ENCODE measurements around the gene CUX1.

CUX1 gene

DNA sequence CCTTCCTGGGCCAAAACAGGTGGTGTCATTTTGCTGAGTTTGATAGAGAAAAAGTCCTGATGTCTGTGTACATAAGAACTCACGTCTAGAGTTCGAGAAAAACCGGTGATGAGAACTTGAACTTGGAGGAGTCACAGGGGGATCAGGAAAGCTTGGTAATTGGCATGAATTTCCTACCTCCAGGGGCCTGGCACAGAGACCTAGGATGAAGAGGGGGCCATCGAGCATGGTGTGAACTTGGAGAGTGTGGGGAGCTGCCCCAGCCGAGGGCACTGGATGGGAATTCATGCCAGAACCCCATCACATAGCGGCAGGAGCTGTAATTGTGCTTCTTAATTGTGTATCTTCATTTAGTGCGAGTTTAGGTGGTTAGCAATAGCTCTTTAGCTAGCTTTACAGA, 82.2 kb downstream of the CUX1 start:
- no peak for TF ChIP-seq CTCF (conservative IDR thresholded peaks at IDR 0.05; ENCODE audit: low read depth, low read length)
- H3K4me3 ChIP-seq (ENCODE audit: low read depth, low read length), result no peak overlapping the region
- no peak for DNase-seq (ENCODE audit: low read depth)

- no peak for DNase-seq (ENCODE audit: low read depth)
- TF ChIP-seq CTCF (conservative IDR thresholded peaks at IDR 0.05; ENCODE audit: low read depth, low read length), result no peak
- H3K4me3 ChIP-seq (ENCODE audit: low read depth, low read length), result no peak overlapping the region
Measured at GRCh38 chr7:101900103-101900502, 82.7 kb downstream of the CUX1 start.

DNA sequence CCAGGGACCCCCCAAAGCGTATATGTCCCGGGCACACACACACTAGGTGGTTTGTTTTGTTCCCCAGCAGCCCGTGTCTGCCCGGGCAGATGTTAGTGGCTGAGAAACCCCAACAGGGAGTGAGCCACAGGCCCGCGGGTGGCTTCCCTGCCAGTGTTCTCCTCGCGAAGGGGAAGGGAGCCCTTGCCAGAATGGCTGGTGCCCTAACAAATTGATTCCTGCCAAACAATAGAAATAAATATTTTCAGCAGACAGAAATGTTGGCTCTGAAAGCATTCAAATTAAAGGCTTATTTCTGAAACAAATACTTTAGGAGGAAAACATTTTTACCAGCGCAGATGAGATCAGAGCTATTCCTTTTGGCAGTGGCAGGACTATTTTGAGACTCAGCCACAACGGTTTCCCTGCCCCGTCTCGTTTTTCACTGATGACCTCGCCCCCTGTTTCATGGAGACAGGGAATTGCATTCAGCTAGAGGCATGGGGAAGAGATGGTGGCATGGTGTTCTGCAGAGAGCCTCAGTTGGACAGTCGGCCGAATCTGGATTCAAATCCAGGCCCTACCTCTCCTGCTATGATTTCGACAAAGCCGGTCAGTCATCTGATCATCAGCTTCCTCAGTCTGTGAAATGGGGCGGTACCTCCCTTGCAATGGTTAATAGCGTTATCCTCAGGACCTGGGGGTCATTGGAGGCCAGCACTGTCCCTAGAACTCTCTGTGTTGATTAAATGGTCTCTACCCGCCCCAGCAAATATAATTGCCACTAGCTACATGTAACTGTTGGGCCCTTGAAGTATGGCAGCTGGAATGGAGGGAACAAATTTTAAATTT, 84.5 kb downstream of the CUX1 start:
- no peak for DNase-seq (ENCODE audit: low read depth)
- TF ChIP-seq CTCF (conservative IDR thresholded peaks at IDR 0.05; ENCODE audit: low read depth, low read length), result no peak
- H3K4me3 ChIP-seq (ENCODE audit: low read depth, low read length), result no peak overlapping the region

- no peak for TF ChIP-seq CTCF (conservative IDR thresholded peaks at IDR 0.05; ENCODE audit: low read depth, low read length)
- no peak overlapping the region for H3K4me3 ChIP-seq (ENCODE audit: low read depth, low read length)
- no peak for DNase-seq (ENCODE audit: low read depth)
Measured at GRCh38 chr7:101902680-101903514, 85.5 kb downstream of the CUX1 start.

DNA sequence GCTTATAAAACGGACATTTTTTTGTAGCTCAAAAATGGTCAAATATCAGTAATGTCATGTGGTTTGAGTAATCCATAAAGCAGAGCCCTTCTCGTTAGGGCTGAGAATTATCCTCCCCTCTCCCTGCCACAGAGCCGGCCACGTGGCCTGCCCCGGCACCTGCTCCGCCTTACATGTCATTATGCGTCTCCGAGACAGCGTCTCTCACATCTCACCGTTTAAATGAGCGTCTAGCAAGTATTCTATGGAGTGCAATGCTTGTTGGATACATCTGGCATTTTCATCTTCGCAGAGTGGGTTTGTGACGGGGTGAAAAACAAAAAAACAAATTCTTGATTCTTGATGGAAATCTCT, 86.1 kb downstream of the CUX1 start:
- no peak overlapping the region for H3K4me3 ChIP-seq (ENCODE audit: low read depth, low read length)
- no peak for TF ChIP-seq CTCF (conservative IDR thresholded peaks at IDR 0.05; ENCODE audit: low read depth, low read length)
- DNase-seq (ENCODE audit: low read depth), result no peak

DNA sequence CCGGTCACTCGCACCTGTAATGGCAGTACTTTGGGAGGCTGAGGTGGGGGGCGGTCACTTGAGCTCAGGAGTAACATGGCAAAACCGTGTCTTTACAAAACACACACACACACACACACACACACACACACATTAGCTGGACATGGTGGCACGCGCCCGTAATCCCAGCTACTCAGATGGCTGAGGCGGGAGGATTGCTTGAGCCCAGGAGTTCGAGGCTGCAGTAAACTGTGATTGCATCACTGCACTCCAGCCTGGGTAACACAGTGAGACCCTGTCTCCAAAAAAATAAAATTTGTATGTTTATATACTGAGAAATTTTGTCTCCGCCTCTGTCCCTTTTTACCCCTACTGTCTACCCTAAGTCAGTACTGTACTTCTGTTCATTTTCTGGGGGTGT, 86.6 kb downstream of the CUX1 start:
- no peak for DNase-seq (ENCODE audit: low read depth)
- no peak for TF ChIP-seq CTCF (conservative IDR thresholded peaks at IDR 0.05; ENCODE audit: low read depth, low read length)
- no peak overlapping the region for H3K4me3 ChIP-seq (ENCODE audit: low read depth, low read length)
